ENCODE results near the gene SART1. TPM values are rescaled to one million over a fixed set of nuclear protein-coding genes. Genes with fewer than 3 reads are reported as not detected.

Gene SART1
- total and polyA plus RNA-seq, 10 of the 15 experiments (the other 5 are each of a cell fraction or from before 2014, with no cell fraction given) = 6.2 to 60.5 (median 37.4) TPM

- peak overlapping the region; percentile 84 for H3K4me2 ChIP-seq (ENCODE audit: control insufficient read depth, insufficient read depth)
- POLR2A ChIA-PET = interaction anchor here (1.5 to 1.9 kb wide), 3 partner anchors 48 to 114 kb away, joined by 7 to 22 read pairs (median 9); partner anchors contain the start of genes CCDC85B, FIBP and SF3B2
- WGBS (ENCODE audit: insufficient coverage, insufficient replicate concordance, low lambda C conversion rate, missing lambda C conversion rate) = 48% methylated on average over 6 of the region's 6 CpGs
- H2AFZ ChIP-seq (ENCODE audit: control insufficient read depth, low read depth, low read length) = no peak overlapping the region
- ATAC-seq = no peak
- RAD21 ChIA-PET (ENCODE audit: unreplicated experiment) = interaction anchor here (1.2 to 1.5 kb wide), 3 partner anchors 42 to 143 kb away, joined by 3 to 10 read pairs (median 5); partner anchors contain the start of gene MUS81
- H3K36me3 ChIP-seq (ENCODE audit: control insufficient read depth in 2 of 2, insufficient read depth in 2 of 2, low read length in 1 of 2) = peaks cover 14 to 17% of the 10 kb centered on the region in 2 experiments
- H3K27ac ChIP-seq (ENCODE audit: control insufficient read depth, insufficient read depth) = peak overlapping the region; percentile 93
- H3K4me3 ChIP-seq = peak overlapping the region; percentile 93
- peaks cover 33% of the 10 kb centered on the region for H3K79me2 ChIP-seq (ENCODE audit: control insufficient read depth, insufficient read depth, low read length)
- SMC1A ChIA-PET (ENCODE audit: uncharacterized antibody, unreplicated experiment) = interaction anchor here (1.2 kb wide), 1 partner anchor 143 kb away, joined by 3 read pairs; the partner anchor contains the start of gene MUS81
- H3K27me3 ChIP-seq (replicated peaks in 1 of 2; ENCODE audit: control insufficient read depth in 2 of 2, insufficient read depth in 2 of 2, low read length in 1 of 2) = no peaks in the 10 kb centered on the region
- peaks cover 11% of the 10 kb centered on the region for H3K4me1 ChIP-seq (ENCODE audit: control insufficient read depth, insufficient read depth, low read length)
- no TSS peak for BruUV-seq (replicated peaks)
- no peaks in the 10 kb centered on the region for H3K9me3 ChIP-seq (replicated peaks; ENCODE audit: control insufficient read depth, insufficient read depth, low read length)
- CTCF ChIA-PET = interaction anchor here (1.0 to 1.5 kb wide), 3 partner anchors 19 to 326 kb away, joined by 3 to 7 read pairs (median 3); no protein-coding TSS in a partner anchor
- peak overlapping the region; percentile 87 for H3K9ac ChIP-seq (ENCODE audit: control insufficient read depth, insufficient read depth, low read length)
- in situ Hi-C loops (cut with MboI) (no loop called here), intact Hi-C loops (cut with micrococcal nuclease; ENCODE audit: unreplicated experiment) (no loop called here)
- no peak for DNase-seq (ENCODE audit: low read depth, low spot score)
- H4K20me1 ChIP-seq (ENCODE audit: control insufficient read depth, insufficient read depth) = no peaks in the 10 kb centered on the region
- FAIRE-seq = no peak
- no peak for TF ChIP-seq NR2F1 (conservative IDR thresholded peaks at IDR 0.05)
Measured at GRCh38 chr11:66003291-66003690, 41.8 kb downstream of the SART1 start.

- Histone ChIP-seq H3K4me1 (ENCODE audit: control insufficient read depth, insufficient read depth, low read length) (peaks cover 11% of the 10 kb centered on the region), H3K27me3 (replicated peaks in 1 of 2; ENCODE audit: control insufficient read depth in 2 of 2, insufficient read depth in 2 of 2, low read length in 1 of 2) (no peaks in the 10 kb centered on the region), H3K4me2 (ENCODE audit: control insufficient read depth, insufficient read depth) (no peak overlapping the region), H3K9ac (ENCODE audit: control insufficient read depth, insufficient read depth, low read length) (no peak overlapping the region), H3K79me2 (ENCODE audit: control insufficient read depth, insufficient read depth, low read length) (peaks cover 33% of the 10 kb centered on the region), H3K9me3 (replicated peaks; ENCODE audit: control insufficient read depth, insufficient read depth, low read length) (no peaks in the 10 kb centered on the region), H3K27ac (ENCODE audit: control insufficient read depth, insufficient read depth) (no peak overlapping the region; the same call in 1 of the 2 replicates), H3K36me3 (ENCODE audit: control insufficient read depth in 2 of 2, insufficient read depth in 2 of 2, low read length in 1 of 2) (peaks cover 9 to 11% of the 10 kb centered on the region in 2 experiments), H3K4me3 (no peak overlapping the region), H2AFZ (ENCODE audit: control insufficient read depth, low read depth, low read length) (no peak overlapping the region), H4K20me1 (ENCODE audit: control insufficient read depth, insufficient read depth) (no peaks in the 10 kb centered on the region)
- WGBS (ENCODE audit: insufficient coverage, insufficient replicate concordance, low lambda C conversion rate, missing lambda C conversion rate) = 53% methylated on average over 4 of the region's 4 CpGs
- ChIA-PET POLR2A (interaction anchor here (1.0 kb wide), 1 partner anchor 65 kb away, joined by 4 read pairs; no protein-coding TSS in a partner anchor), SMC1A (ENCODE audit: uncharacterized antibody, unreplicated experiment) (no interaction called here), RAD21 (ENCODE audit: unreplicated experiment) (no interaction called here), CTCF (interaction anchor here (1.3 kb wide), 1 partner anchor 132 kb away, joined by 3 read pairs; no protein-coding TSS in a partner anchor)
- intact Hi-C loops (cut with micrococcal nuclease; ENCODE audit: unreplicated experiment) = no loop called here
- DNase-seq (ENCODE audit: low read depth, low spot score) = no peak
- in situ Hi-C loops (cut with MboI) = no loop called here
- no peak for FAIRE-seq
- no peak for TF ChIP-seq YY1 (IDR thresholded peaks at IDR 0.05; ENCODE audit: low read depth, low read length)
- TF ChIP-seq MEF2B (IDR thresholded peaks at IDR 0.05; ENCODE audit: partially characterized antibody, poor library complexity, severe bottlenecking) = no peak
- TF ChIP-seq STAT1 (conservative IDR thresholded peaks at IDR 0.05) = no peak
- no peak for TF ChIP-seq ZSCAN29 (IDR thresholded peaks at IDR 0.05)
- TF ChIP-seq CREM (IDR thresholded peaks at IDR 0.05; ENCODE audit: low read depth) = no peak
- TF ChIP-seq PAX5 (IDR thresholded peaks at IDR 0.05; ENCODE audit: borderline replicate concordance, low read depth, low read length) = no peak
- TF ChIP-seq TBL1XR1 (IDR thresholded peaks at IDR 0.05; ENCODE audit: low read depth, low read length) = no peak
- TF ChIP-seq BACH1 (IDR thresholded peaks at IDR 0.05; ENCODE audit: borderline replicate concordance) = no peak
- TF ChIP-seq ZNF592 (IDR thresholded peaks at IDR 0.05) = no peak
- no peak for TF ChIP-seq CHD4 (IDR thresholded peaks at IDR 0.05)
- no peak for TF ChIP-seq NFYA (IDR thresholded peaks at IDR 0.05; ENCODE audit: borderline replicate concordance, low read depth, low read length)
- no peak for TF ChIP-seq SP1 (IDR thresholded peaks at IDR 0.05; ENCODE audit: low read depth, low read length)
- no TSS peak for BruUV-seq (replicated peaks)
- no peak for ATAC-seq
Measured at GRCh38 chr11:66004186-66004585, 42.7 kb downstream of the SART1 start.

All from GM12878 (cell line).